ENCODE data around the gene NHLRC3. TPM values are rescaled to one million over a fixed set of nuclear protein-coding genes. Genes with fewer than 3 reads are reported as not detected.

The NHLRC3 gene
- total RNA-seq, 3 donors from 2014 or later (not counting 1 experiment from before 2014, with no cell fraction given) = 26.0 to 36.8 (median 28.3) TPM

DNA sequence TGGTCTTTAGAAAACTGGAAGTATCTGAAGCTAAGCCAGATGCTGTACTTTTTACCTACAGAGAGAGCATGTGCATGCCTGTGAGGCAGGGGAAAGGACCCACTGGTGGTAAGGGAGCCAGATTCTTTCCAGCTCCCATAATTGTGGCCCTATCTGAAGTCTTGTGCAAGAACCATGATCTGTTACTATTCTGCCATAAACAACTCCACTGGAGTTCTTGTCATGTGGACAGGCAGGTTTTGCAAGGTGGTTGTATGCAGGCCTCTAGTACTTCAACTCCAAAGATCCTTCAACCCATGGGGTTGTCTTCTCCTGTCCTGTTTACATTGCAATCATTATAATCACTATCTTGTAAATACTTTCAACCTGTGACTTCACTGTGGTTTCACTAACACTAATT lies 14.5 kb upstream of the NHLRC3 start:
- Mint-ChIP-seq H3K9me3 (no peaks in the 10 kb centered on the region), H3K4me1 (peaks cover 3 to 6% of the 10 kb centered on the region in 2 donors)

DNA sequence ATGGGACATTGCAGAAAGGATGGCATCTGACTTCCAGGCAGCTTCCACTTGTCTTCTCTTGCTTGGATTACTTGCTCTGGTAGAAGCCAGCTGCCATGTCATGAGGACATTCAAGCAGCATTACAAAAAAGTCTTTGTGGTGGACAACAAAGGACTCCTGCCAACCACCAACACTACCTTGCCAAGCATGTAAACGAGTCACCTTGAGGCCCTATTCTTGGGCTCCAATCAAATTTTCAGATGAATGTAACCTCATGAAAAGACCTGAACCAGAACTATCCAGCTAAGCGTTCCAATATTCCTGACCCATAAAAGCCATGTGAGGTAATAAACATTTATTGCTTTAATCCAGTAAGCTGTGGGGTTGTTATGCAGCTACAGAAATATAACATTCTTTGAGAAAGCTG lies 12.8 kb upstream of the NHLRC3 start:
- peaks cover 80% of the 10 kb centered on the region for H3K36me3 ChIP-seq (ENCODE audit: control insufficient read depth, insufficient read depth, low read length)
- no peaks in the 10 kb centered on the region for H3K27me3 ChIP-seq (ENCODE audit: control insufficient read depth, insufficient read depth, low read length)
- no peaks in the 10 kb centered on the region for H3K36me3 Mint-ChIP-seq
- no peak overlapping the region for H3K4me3 ChIP-seq (ENCODE audit: low read length)
- 83% methylated on average over 1 of the region's 2 CpGs for WGBS (ENCODE audit: insufficient coverage)
- DNase-seq (no peak), ATAC-seq (no peak)
- no peak overlapping the region for H3K27ac Mint-ChIP-seq
- H3K4me1 ChIP-seq (ENCODE audit: control insufficient read depth, insufficient read depth, low read length) = no peaks in the 10 kb centered on the region
- no peak overlapping the region for H3K4me3 Mint-ChIP-seq
- H3K27ac ChIP-seq (ENCODE audit: low read length) = no peak overlapping the region
- H3K27me3 Mint-ChIP-seq (ENCODE audit: low read depth in 2 of 2) = no peaks in the 10 kb centered on the region
- no peaks in the 10 kb centered on the region for H3K9me3 ChIP-seq (ENCODE audit: control insufficient read depth, insufficient read depth, low read length)
- TF ChIP-seq, protein P1, sequence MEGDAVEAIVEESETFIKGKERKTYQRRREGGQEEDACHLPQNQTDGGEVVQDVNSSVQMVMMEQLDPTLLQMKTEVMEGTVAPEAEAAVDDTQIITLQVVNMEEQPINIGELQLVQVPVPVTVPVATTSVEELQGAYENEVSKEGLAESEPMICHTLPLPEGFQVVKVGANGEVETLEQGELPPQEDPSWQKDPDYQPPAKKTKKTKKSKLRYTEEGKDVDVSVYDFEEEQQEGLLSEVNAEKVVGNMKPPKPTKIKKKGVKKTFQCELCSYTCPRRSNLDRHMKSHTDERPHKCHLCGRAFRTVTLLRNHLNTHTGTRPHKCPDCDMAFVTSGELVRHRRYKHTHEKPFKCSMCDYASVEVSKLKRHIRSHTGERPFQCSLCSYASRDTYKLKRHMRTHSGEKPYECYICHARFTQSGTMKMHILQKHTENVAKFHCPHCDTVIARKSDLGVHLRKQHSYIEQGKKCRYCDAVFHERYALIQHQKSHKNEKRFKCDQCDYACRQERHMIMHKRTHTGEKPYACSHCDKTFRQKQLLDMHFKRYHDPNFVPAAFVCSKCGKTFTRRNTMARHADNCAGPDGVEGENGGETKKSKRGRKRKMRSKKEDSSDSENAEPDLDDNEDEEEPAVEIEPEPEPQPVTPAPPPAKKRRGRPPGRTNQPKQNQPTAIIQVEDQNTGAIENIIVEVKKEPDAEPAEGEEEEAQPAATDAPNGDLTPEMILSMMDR (IDR thresholded peaks at IDR 0.05) = no peak
- intact Hi-C loops (cut with micrococcal nuclease) = no loop called here
- peaks cover 0 to 6% of the 10 kb centered on the region in 2 donors for H3K4me1 Mint-ChIP-seq
- H3K9me3 Mint-ChIP-seq = no peaks in the 10 kb centered on the region

More for the DNA sequence above, 14.5 kb upstream of the NHLRC3 start:
- Histone ChIP-seq H3K36me3 (ENCODE audit: control insufficient read depth, insufficient read depth, low read length) (peaks cover 74% of the 10 kb centered on the region), H3K4me3 (ENCODE audit: low read length) (no peak overlapping the region), H3K27me3 (ENCODE audit: control insufficient read depth, insufficient read depth, low read length) (no peaks in the 10 kb centered on the region), H3K9me3 (ENCODE audit: control insufficient read depth, insufficient read depth, low read length) (no peaks in the 10 kb centered on the region), H3K4me1 (ENCODE audit: control insufficient read depth, insufficient read depth, low read length) (no peaks in the 10 kb centered on the region), H3K27ac (ENCODE audit: low read length) (no peak overlapping the region)
- TF ChIP-seq, protein P1 (IDR thresholded peaks at IDR 0.05) = no peak
- Mint-ChIP-seq H3K4me3 (no peak overlapping the region), H3K27ac (no peak overlapping the region), H3K27me3 (ENCODE audit: low read depth in 2 of 2) (no peaks in the 10 kb centered on the region), H3K36me3 (no peaks in the 10 kb centered on the region)
- intact Hi-C loops (cut with micrococcal nuclease) = no loop called here
- ATAC-seq (no peak), DNase-seq (no peak)

DNA sequence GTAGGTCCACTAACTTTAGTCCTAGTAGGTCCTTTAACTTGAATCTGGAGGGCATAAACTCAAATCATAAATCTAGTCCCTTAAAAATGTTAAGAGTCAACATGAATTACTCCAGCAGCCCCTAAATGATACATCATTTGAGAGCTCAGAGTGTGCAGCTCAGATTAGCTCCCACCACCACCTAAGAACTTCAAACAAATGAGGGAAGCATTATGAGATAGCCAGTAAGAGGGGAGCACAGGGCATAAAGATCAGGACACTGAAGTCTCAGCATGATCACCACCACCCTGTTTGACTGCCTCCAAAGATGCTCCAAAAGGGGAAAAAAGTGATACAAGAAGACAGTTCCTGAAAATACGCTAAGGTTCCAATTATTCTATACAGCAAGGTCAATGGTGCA lies 6.1 kb upstream of the NHLRC3 start:
- Histone ChIP-seq H3K36me3 (ENCODE audit: control insufficient read depth, insufficient read depth, low read length) (peaks cover 28% of the 10 kb centered on the region), H3K9me3 (ENCODE audit: control insufficient read depth, insufficient read depth, low read length) (no peaks in the 10 kb centered on the region), H3K27ac (ENCODE audit: low read length) (no peak overlapping the region), H3K4me1 (ENCODE audit: control insufficient read depth, insufficient read depth, low read length) (peaks cover 4% of the 10 kb centered on the region), H3K4me3 (ENCODE audit: low read length) (no peak overlapping the region), H3K27me3 (ENCODE audit: control insufficient read depth, insufficient read depth, low read length) (no peaks in the 10 kb centered on the region)
- intact Hi-C loops (cut with micrococcal nuclease) = loop anchor here (10.0 kb wide), 1 partner anchor 623 kb away; the partner anchor contains the start of gene COG6
- H3K27me3 Mint-ChIP-seq (ENCODE audit: low read depth in 2 of 2) = no peaks in the 10 kb centered on the region
- no peaks in the 10 kb centered on the region for H3K9me3 Mint-ChIP-seq
- no peaks in the 10 kb centered on the region for H3K36me3 Mint-ChIP-seq
- ATAC-seq (no peak), DNase-seq (no peak)
- no peak overlapping the region for H3K4me3 Mint-ChIP-seq
- TF ChIP-seq, protein P1 (IDR thresholded peaks at IDR 0.05) = no peak
- peaks cover 39 to 49% of the 10 kb centered on the region in 2 donors for H3K4me1 Mint-ChIP-seq
- peak overlapping the region in 1 of 2 donors; percentile 30 for H3K27ac Mint-ChIP-seq
- WGBS (ENCODE audit: insufficient coverage) = no CpG with 5 or more reads among the region's 1 CpG

DNA sequence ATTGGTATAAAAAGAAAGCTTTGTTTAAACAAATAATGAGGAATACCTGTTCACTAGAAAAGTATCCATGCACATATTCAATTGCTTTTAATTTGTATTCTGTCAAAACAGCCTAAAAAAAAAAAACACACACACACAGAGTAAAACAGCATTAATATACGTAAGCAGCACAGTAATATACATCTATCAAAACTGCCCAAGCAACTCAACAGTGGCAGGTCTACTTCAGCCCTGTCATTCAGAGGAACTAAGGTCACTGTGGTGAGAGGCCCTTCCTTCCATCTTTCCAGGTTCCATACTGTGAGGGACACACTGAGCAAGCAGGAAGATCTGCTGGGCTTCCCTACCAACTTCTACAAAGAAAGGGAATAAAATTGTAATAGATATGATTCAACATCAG lies 4.2 kb upstream of the NHLRC3 start:
- DNase-seq = no peak
- no peaks in the 10 kb centered on the region for H3K9me3 Mint-ChIP-seq
- intact Hi-C loops (cut with micrococcal nuclease) = loop anchor here (10.0 kb wide), 1 partner anchor 621 kb away; the partner anchor contains the start of gene COG6
- WGBS (ENCODE audit: insufficient coverage) = 100% methylated on average over 1 of the region's 1 CpG
- Histone ChIP-seq H3K27ac (ENCODE audit: low read length) (no peak overlapping the region), H3K4me1 (ENCODE audit: control insufficient read depth, insufficient read depth, low read length) (peaks cover 4% of the 10 kb centered on the region), H3K36me3 (ENCODE audit: control insufficient read depth, insufficient read depth, low read length) (peaks cover 12% of the 10 kb centered on the region), H3K4me3 (ENCODE audit: low read length) (no peak overlapping the region), H3K9me3 (ENCODE audit: control insufficient read depth, insufficient read depth, low read length) (no peaks in the 10 kb centered on the region), H3K27me3 (ENCODE audit: control insufficient read depth, insufficient read depth, low read length) (no peaks in the 10 kb centered on the region)
- peaks cover 54% of the 10 kb centered on the region in 2 donors for H3K4me1 Mint-ChIP-seq
- peak overlapping the region; percentile 41 to 96 for H3K27ac Mint-ChIP-seq
- TF ChIP-seq, protein P1 (IDR thresholded peaks at IDR 0.05) = no peak
- H3K4me3 Mint-ChIP-seq = no peak overlapping the region
- H3K36me3 Mint-ChIP-seq = no peaks in the 10 kb centered on the region
- ATAC-seq = no peak
- no peaks in the 10 kb centered on the region for H3K27me3 Mint-ChIP-seq (ENCODE audit: low read depth in 2 of 2)

Measured in natural killer cell (primary cell).